C4-2B (cell line): Measurements from ENCODE around the gene MYLIP.

Source experiments
- ZFX ChIP-seq: fragments of 450-650 bp; IDR thresholded peaks from 2 replicates; pipeline ENCODE4 v1.6.1; 2017
- TF ChIP-seq, protein P1 (sequence below): fragments of 450-650 bp; conservative IDR thresholded peaks from 2 replicates; pipeline ENCODE4 v1.5.1; 2017; ENCODE audit warnings: mild to moderate bottlenecking

DNA sequence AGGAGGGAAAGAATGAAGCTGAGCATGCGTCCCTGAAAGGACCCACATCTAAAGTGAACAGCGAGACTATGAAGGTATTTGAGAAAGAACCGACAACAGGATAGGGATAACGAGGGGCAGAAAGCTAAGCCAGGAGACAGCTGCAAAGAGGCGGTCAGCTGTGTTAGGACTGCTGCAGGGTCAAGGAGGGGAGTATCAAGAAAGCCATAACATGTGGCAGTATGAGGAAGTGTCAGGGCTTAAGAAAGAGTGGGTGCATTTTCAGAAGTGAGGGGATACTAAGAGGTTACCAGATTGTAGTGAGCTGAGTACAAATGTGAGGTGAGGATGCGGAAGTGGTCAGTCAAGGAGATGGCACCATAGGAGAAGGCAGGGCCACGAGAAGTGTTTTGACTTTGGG, 21.2 kb downstream of the MYLIP start:
- TF ChIP-seq, protein P1, sequence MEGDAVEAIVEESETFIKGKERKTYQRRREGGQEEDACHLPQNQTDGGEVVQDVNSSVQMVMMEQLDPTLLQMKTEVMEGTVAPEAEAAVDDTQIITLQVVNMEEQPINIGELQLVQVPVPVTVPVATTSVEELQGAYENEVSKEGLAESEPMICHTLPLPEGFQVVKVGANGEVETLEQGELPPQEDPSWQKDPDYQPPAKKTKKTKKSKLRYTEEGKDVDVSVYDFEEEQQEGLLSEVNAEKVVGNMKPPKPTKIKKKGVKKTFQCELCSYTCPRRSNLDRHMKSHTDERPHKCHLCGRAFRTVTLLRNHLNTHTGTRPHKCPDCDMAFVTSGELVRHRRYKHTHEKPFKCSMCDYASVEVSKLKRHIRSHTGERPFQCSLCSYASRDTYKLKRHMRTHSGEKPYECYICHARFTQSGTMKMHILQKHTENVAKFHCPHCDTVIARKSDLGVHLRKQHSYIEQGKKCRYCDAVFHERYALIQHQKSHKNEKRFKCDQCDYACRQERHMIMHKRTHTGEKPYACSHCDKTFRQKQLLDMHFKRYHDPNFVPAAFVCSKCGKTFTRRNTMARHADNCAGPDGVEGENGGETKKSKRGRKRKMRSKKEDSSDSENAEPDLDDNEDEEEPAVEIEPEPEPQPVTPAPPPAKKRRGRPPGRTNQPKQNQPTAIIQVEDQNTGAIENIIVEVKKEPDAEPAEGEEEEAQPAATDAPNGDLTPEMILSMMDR, result no peak
- no peak for TF ChIP-seq ZFX
